Measurements from ENCODE around the gene FGD5. TPM values are rescaled to one million over a fixed set of nuclear protein-coding genes. Genes with fewer than 3 reads are reported as not detected.

The FGD5 gene
- total RNA-seq, 1 donor from 2014 or later = 0.24 TPM

- Histone ChIP-seq H3K9ac (no peak overlapping the region), H2AFZ (replicated peaks) (no peak overlapping the region), H3K4me2 (no peak overlapping the region), H3K4me3 (no peak overlapping the region), H3K27me3 (peaks cover 4% of the 10 kb centered on the region), H3K27ac (no peak overlapping the region), H3K36me3 (no peaks in the 10 kb centered on the region), H3K4me1 (peaks cover 4% of the 10 kb centered on the region), H3K79me2 (ENCODE audit: low read depth) (no peaks in the 10 kb centered on the region), H4K20me1 (ENCODE audit: low read depth) (no peaks in the 10 kb centered on the region), H3F3A (ENCODE audit: low read depth) (no peaks in the 10 kb centered on the region), H3K9me3 (ENCODE audit: low read depth) (no peaks in the 10 kb centered on the region)
- Mint-ChIP-seq H3K9me3 (peaks cover 2% of the 10 kb centered on the region), H3K27ac (no peak overlapping the region), H3K4me3 (no peak overlapping the region), H3K27me3 (ENCODE audit: insufficient read depth, low read depth) (peaks cover 15% of the 10 kb centered on the region), H3K4me1 (peaks cover 13% of the 10 kb centered on the region), H3K36me3 (peaks cover 2% of the 10 kb centered on the region)
- no peak for DNase-seq (ENCODE audit: low spot score)
- TF ChIP-seq EZH2phosphoT487 (IDR thresholded peaks at IDR 0.05) (no peak), EZH2 (IDR thresholded peaks at IDR 0.05) (no peak), CTCF (IDR thresholded peaks at IDR 0.05) (no peak)
Measured at GRCh38 chr3:14819671-14820070, 909 bp downstream of the FGD5 start.

- no peaks in the 10 kb centered on the region for H3K36me3 ChIP-seq
- peaks cover 13% of the 10 kb centered on the region for H3K4me1 Mint-ChIP-seq
- H3K27ac Mint-ChIP-seq = no peak overlapping the region
- no peak overlapping the region for H3K4me3 ChIP-seq
- peaks cover 2% of the 10 kb centered on the region for H3K36me3 Mint-ChIP-seq
- no peaks in the 10 kb centered on the region for H3K79me2 ChIP-seq (ENCODE audit: low read depth)
- H3K4me2 ChIP-seq = no peak overlapping the region
- no peak overlapping the region for H3K4me3 Mint-ChIP-seq
- no peak for DNase-seq (ENCODE audit: low spot score)
- peaks cover 13% of the 10 kb centered on the region for H3K27me3 Mint-ChIP-seq (ENCODE audit: insufficient read depth, low read depth)
- H3K27ac ChIP-seq = no peak overlapping the region
- peaks cover 2% of the 10 kb centered on the region for H3K9me3 Mint-ChIP-seq
- no peaks in the 10 kb centered on the region for H3F3A ChIP-seq (ENCODE audit: low read depth)
- peaks cover 4% of the 10 kb centered on the region for H3K4me1 ChIP-seq
- H4K20me1 ChIP-seq (ENCODE audit: low read depth) = no peaks in the 10 kb centered on the region
- H3K9ac ChIP-seq = no peak overlapping the region
- H3K9me3 ChIP-seq (ENCODE audit: low read depth) = no peaks in the 10 kb centered on the region
- TF ChIP-seq EZH2phosphoT487 (IDR thresholded peaks at IDR 0.05) = no peak
- no peak for TF ChIP-seq EZH2 (IDR thresholded peaks at IDR 0.05)
- TF ChIP-seq CTCF (IDR thresholded peaks at IDR 0.05) = no peak
- H3K27me3 ChIP-seq = no peaks in the 10 kb centered on the region
- H2AFZ ChIP-seq (replicated peaks) = no peak overlapping the region
Measured at GRCh38 chr3:14820156-14820555, 1.4 kb downstream of the FGD5 start.

- H3K4me3 ChIP-seq = no peak overlapping the region
- H3K4me3 Mint-ChIP-seq = no peak overlapping the region
- peaks cover 13% of the 10 kb centered on the region for H3K4me1 Mint-ChIP-seq
- H3K9me3 ChIP-seq (ENCODE audit: low read depth) = no peaks in the 10 kb centered on the region
- H3K79me2 ChIP-seq (ENCODE audit: low read depth) = no peaks in the 10 kb centered on the region
- H3K9ac ChIP-seq = no peak overlapping the region
- no peak for TF ChIP-seq CTCF (IDR thresholded peaks at IDR 0.05)
- no peaks in the 10 kb centered on the region for H3K36me3 ChIP-seq
- H4K20me1 ChIP-seq (ENCODE audit: low read depth) = no peaks in the 10 kb centered on the region
- H3K27ac ChIP-seq = no peak overlapping the region
- no peak overlapping the region for H3K4me2 ChIP-seq
- H2AFZ ChIP-seq (replicated peaks) = no peak overlapping the region
- no peaks in the 10 kb centered on the region for H3K27me3 ChIP-seq
- DNase-seq (ENCODE audit: low spot score) = no peak
- H3K27ac Mint-ChIP-seq = no peak overlapping the region
- H3K27me3 Mint-ChIP-seq (ENCODE audit: insufficient read depth, low read depth) = peaks cover 15% of the 10 kb centered on the region
- peaks cover 4% of the 10 kb centered on the region for H3K4me1 ChIP-seq
- H3F3A ChIP-seq (ENCODE audit: low read depth) = no peaks in the 10 kb centered on the region
- H3K9me3 Mint-ChIP-seq = peaks cover 2% of the 10 kb centered on the region
- peaks cover 2% of the 10 kb centered on the region for H3K36me3 Mint-ChIP-seq
Measured at GRCh38 chr3:14821151-14821550, 2.4 kb downstream of the FGD5 start.

Measured in neural progenitor cell (in vitro differentiated cells).